Progenitor cell of endocrine pancreas (in vitro differentiated cells): Measurements from ENCODE around the gene NEGR1. TPM values are rescaled to one million over a fixed set of nuclear protein-coding genes. Genes with fewer than 3 reads are reported as not detected.

ENCODE experiments used
- DNase-seq: peaks from one replicate; pipeline ENCODE4 v3.0.0; 2021; ENCODE audit warnings: low spot score; ENCODE audit not compliant: unreplicated experiment
- H3K27ac Mint-ChIP-seq: 2 replicates; pipeline ENCODE4 v1.8.0; 2021; ENCODE audit warnings: mild to moderate bottlenecking, moderate library complexity, mixed read lengths
- H3K27me3 Mint-ChIP-seq: 2 replicates; pipeline ENCODE4 v1.8.0; 2021; ENCODE audit warnings: mixed read lengths
- H3K36me3 Mint-ChIP-seq: 2 replicates; pipeline ENCODE4 v1.8.0; 2022; ENCODE audit warnings: mixed read lengths; ENCODE audit not compliant: insufficient read depth
- H3K4me1 Mint-ChIP-seq: 2 replicates; pipeline ENCODE4 v1.8.0; 2021; ENCODE audit warnings: low read depth, mixed read lengths
- H3K4me3 Mint-ChIP-seq: 2 replicates; pipeline ENCODE4 v1.8.0; 2021; ENCODE audit warnings: low read depth, mild to moderate bottlenecking, moderate library complexity, mixed read lengths
- H3K9me3 Mint-ChIP-seq: 2 replicates; pipeline ENCODE4 v1.8.0; 2021; ENCODE audit warnings: low read depth, mixed read lengths
- CTCF ChIP-seq: fragments of 200-600 bp; sonication (generic); IDR thresholded peaks from one replicate; pipeline ENCODE4 v1.5.0; 2021; ENCODE audit warnings: antibody characterized with exemption, mild to moderate bottlenecking; ENCODE audit not compliant: unreplicated experiment
- total RNA-seq: library from RNA; stranded (reverse); gene quantifications from 2 replicates; pipeline ENCODE4 v1.2.1, GENCODE V29; 2021

NEGR1 gene
- total RNA-seq, 1 donor from 2014 or later, result 3.1 TPM

GRCh38 chr1:71488555-71489252, 793.6 kb downstream of the NEGR1 start:
- H3K36me3 Mint-ChIP-seq, result no peaks in the 10 kb centered on the region
- H3K4me1 Mint-ChIP-seq, result no peaks in the 10 kb centered on the region
- no peak overlapping the region for H3K27ac Mint-ChIP-seq
- no peaks in the 10 kb centered on the region for H3K27me3 Mint-ChIP-seq
- no peak overlapping the region for H3K4me3 Mint-ChIP-seq
- TF ChIP-seq CTCF, result no peak
- no peaks in the 10 kb centered on the region for H3K9me3 Mint-ChIP-seq
- no peak for DNase-seq

GRCh38 chr1:71473331-71473730, 809.0 kb downstream of the NEGR1 start:
- no peak for TF ChIP-seq CTCF
- no peak overlapping the region for H3K4me3 Mint-ChIP-seq
- DNase-seq, result no peak
- H3K4me1 Mint-ChIP-seq, result peaks cover 8% of the 10 kb centered on the region
- H3K27me3 Mint-ChIP-seq, result no peaks in the 10 kb centered on the region
- H3K36me3 Mint-ChIP-seq, result no peaks in the 10 kb centered on the region
- no peak overlapping the region for H3K27ac Mint-ChIP-seq
- peaks cover 3% of the 10 kb centered on the region for H3K9me3 Mint-ChIP-seq

- no peaks in the 10 kb centered on the region for H3K27me3 Mint-ChIP-seq
- peaks cover 11% of the 10 kb centered on the region for H3K4me1 Mint-ChIP-seq
- no peak overlapping the region for H3K27ac Mint-ChIP-seq
- no peaks in the 10 kb centered on the region for H3K9me3 Mint-ChIP-seq
- no peak for TF ChIP-seq CTCF
- no peaks in the 10 kb centered on the region for H3K36me3 Mint-ChIP-seq
- H3K4me3 Mint-ChIP-seq, result no peak overlapping the region
- no peak for DNase-seq
Measured at GRCh38 chr1:71465093-71465492, 817.2 kb downstream of the NEGR1 start.

- no peaks in the 10 kb centered on the region for H3K9me3 Mint-ChIP-seq
- no peaks in the 10 kb centered on the region for H3K27me3 Mint-ChIP-seq
- H3K4me1 Mint-ChIP-seq, result peaks cover 8% of the 10 kb centered on the region
- H3K36me3 Mint-ChIP-seq, result no peaks in the 10 kb centered on the region
- no peak for TF ChIP-seq CTCF
- no peak overlapping the region for H3K27ac Mint-ChIP-seq
- DNase-seq, result no peak
- no peak overlapping the region for H3K4me3 Mint-ChIP-seq
Measured at GRCh38 chr1:71464016-71464415, 818.3 kb downstream of the NEGR1 start.

GRCh38 chr1:71463144-71463543, 819.2 kb downstream of the NEGR1 start:
- no peak for TF ChIP-seq CTCF
- no peaks in the 10 kb centered on the region for H3K9me3 Mint-ChIP-seq
- H3K36me3 Mint-ChIP-seq, result no peaks in the 10 kb centered on the region
- no peak overlapping the region for H3K4me3 Mint-ChIP-seq
- no peak for DNase-seq
- no peak overlapping the region for H3K27ac Mint-ChIP-seq
- H3K4me1 Mint-ChIP-seq, result peaks cover 4% of the 10 kb centered on the region
- H3K27me3 Mint-ChIP-seq, result no peaks in the 10 kb centered on the region
